K562 (cell line): ENCODE measurements around the gene BAK1.

ENCODE experiments used
- ERF ChIP-seq: fragments of 450-650 bp; formaldehyde crosslinking; IDR thresholded peaks from 2 replicates; pipeline ENCODE4 v1.4.0; 2020; ENCODE audit warnings: mild to moderate bottlenecking, mixed read lengths
- EWSR1 ChIP-seq: fragments of 450-650 bp; IDR thresholded peaks from 2 replicates; pipeline ENCODE4 v1.6.1; 2018; ENCODE audit warnings: borderline replicate concordance, mild to moderate bottlenecking, low read depth, moderate library complexity; ENCODE audit not compliant: partially characterized antibody
- RFX5 ChIP-seq: IDR thresholded peaks from 2 replicates; pipeline ENCODE4 v1.6.1; 2011; ENCODE audit warnings: low read depth, mild to moderate bottlenecking, improper control_type of control experiment, low read length
- SMAD3 ChIP-seq: fragments of 450-650 bp; formaldehyde crosslinking; conservative IDR thresholded peaks from 2 replicates; pipeline ENCODE4 v1.4.0; 2020; ENCODE audit warnings: mild to moderate bottlenecking
- ZNF41 ChIP-seq: fragments of 250-450 bp; sonication (Bioruptor Pico); conservative IDR thresholded peaks from 2 replicates; pipeline ENCODE4 v1.4.0; 2020; ENCODE audit warnings: mild to moderate bottlenecking
- TF ChIP-seq, protein P1 (sequence below), 2 experiments: fragments of 450-650 bp in 1 of 2; sonication (generic) in 1 of 2; formaldehyde crosslinking in 1 of 2; IDR thresholded peaks in 1 of 2; conservative IDR thresholded peaks in 1 of 2; 2 replicates each; pipeline versions ENCODE4 v1.6.1 to v1.8.1; 2016 to 2023; ENCODE audit warnings: mild to moderate bottlenecking in 2 of 2, moderate library complexity in 2 of 2, inconsistent platforms in 1 of 2, missing genetic modification reagents in 1 of 2
- TF ChIP-seq, protein P2 (sequence below): fragments of 200-400 bp; formaldehyde crosslinking; IDR thresholded peaks from 2 replicates; pipeline ENCODE4 v1.6.1; 2017; ENCODE audit warnings: mild to moderate bottlenecking, low read depth, low read length, moderate library complexity

DNA sequence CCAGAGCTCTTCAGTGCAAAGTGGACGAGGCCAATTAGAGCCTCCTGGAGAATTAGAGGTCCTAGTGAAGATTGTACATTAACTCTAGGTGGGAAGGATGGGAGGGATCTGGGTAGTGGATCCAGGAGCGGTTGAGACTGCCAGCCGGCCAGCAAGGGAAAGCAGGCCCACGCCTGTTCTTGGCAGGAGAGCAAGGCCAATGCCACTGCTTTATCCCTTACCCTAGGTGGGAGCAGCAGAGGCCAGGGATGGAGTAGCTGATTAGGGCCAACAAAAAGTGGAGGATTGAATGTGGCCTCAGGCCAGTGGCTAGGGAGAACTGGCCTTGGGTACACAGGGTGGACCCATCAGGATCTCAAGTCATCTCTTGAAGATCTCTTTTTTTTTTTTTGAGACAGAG is 44.8 kb upstream of the BAK1 start:
- TF ChIP-seq EWSR1 (no peak), RFX5 (no peak), ZNF41 (no peak), ERF (CRISPR knock-in tag) (no peak), SMAD3 (CRISPR knock-in tag) (no peak)
- TF ChIP-seq, protein P1, sequence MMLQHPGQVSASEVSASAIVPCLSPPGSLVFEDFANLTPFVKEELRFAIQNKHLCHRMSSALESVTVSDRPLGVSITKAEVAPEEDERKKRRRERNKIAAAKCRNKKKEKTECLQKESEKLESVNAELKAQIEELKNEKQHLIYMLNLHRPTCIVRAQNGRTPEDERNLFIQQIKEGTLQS (IDR thresholded peaks at IDR 0.05), result no peak
- TF ChIP-seq, protein P1 (CRISPR knock-in tag; conservative IDR thresholded peaks at IDR 0.05), result no peak
- TF ChIP-seq, protein P2, sequence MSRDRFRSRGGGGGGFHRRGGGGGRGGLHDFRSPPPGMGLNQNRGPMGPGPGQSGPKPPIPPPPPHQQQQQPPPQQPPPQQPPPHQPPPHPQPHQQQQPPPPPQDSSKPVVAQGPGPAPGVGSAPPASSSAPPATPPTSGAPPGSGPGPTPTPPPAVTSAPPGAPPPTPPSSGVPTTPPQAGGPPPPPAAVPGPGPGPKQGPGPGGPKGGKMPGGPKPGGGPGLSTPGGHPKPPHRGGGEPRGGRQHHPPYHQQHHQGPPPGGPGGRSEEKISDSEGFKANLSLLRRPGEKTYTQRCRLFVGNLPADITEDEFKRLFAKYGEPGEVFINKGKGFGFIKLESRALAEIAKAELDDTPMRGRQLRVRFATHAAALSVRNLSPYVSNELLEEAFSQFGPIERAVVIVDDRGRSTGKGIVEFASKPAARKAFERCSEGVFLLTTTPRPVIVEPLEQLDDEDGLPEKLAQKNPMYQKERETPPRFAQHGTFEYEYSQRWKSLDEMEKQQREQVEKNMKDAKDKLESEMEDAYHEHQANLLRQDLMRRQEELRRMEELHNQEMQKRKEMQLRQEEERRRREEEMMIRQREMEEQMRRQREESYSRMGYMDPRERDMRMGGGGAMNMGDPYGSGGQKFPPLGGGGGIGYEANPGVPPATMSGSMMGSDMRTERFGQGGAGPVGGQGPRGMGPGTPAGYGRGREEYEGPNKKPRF, result no peak
